GM19463 (cell line): ENCODE data around the gene ATP11B.

Source experiments
- ATAC-seq: cut with Tn5 transposase; IDR thresholded peaks from one replicate; pipeline ENCODE4 v1.9.1; 2021; ENCODE audit warnings: mild to moderate bottlenecking, moderate library complexity; ENCODE audit not compliant: unreplicated experiment

ATP11B gene

GRCh38 chr3:182908471-182908870, 115.2 kb downstream of the ATP11B start:
- no peak for ATAC-seq

- no peak for ATAC-seq
These were observed 116.2 kb downstream of the ATP11B start for GRCh38 chr3:182909318-182910040.

- no peak for ATAC-seq
These were observed 117.9 kb downstream of the ATP11B start for GRCh38 chr3:182910936-182911781.

- no peak for ATAC-seq
These were observed 118.4 kb downstream of the ATP11B start for GRCh38 chr3:182911782-182912111.

DNA sequence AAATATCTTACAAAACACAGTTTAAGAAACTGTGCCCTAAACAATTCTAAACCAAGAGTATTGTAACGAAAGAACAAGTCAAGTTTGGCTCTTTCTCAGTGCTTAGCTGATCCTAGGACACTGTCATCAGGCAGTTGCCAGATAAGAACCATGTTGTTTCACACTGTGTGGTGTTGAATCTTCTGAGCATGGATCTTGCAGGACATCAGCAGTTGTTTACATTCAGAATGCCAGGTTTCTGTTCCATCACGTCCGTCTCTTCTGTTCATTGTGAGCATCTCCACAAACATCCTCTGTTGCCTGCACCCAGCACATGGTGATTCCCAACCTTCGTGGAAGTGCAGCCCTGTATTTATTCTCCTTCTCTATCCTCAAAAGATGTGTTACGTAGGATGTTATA, 119.2 kb downstream of the ATP11B start:
- ATAC-seq = no peak

DNA sequence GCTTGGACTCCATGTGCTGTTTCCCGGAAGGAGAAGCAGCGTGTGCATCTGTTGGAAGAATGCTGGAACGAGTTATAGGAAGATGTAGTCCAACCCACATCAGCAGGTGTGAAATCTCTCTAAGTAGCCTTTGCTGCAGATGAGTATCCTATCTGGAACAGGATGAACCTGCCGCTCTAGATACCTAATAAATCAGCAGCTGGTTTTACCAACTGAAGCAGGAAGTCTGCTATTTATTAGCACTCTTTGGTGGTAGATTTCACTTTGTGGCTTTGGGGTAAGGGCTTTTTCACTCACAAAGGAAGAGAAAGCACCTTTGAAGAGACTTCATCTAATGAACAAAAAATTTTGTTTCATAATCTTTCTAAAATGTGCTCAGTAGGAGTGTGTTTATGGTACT, 120.6 kb downstream of the ATP11B start:
- ATAC-seq = peak; percentile 88

GRCh38 chr3:182914341-182914740, 121.0 kb downstream of the ATP11B start:
- peak; percentile 42 for ATAC-seq

DNA sequence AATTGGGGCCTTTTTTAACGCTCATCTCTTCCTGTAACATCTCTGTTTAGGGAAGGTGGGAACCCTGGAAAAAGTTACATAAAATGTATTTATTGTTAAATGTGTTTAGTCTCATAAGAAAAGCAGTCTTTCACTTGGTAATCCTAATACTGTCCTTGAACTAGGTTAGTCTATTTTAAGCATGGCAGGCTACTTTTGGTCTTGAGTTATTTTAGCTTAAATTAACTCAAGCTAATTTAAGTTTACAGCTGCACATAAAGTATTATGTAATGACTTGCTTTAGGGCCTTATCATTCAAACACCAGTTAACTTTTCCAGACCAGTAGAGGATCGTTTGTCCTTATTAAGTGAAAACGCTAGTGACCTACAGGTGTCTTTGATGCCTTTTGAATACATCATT, 123.8 kb downstream of the ATP11B start:
- no peak for ATAC-seq

DNA sequence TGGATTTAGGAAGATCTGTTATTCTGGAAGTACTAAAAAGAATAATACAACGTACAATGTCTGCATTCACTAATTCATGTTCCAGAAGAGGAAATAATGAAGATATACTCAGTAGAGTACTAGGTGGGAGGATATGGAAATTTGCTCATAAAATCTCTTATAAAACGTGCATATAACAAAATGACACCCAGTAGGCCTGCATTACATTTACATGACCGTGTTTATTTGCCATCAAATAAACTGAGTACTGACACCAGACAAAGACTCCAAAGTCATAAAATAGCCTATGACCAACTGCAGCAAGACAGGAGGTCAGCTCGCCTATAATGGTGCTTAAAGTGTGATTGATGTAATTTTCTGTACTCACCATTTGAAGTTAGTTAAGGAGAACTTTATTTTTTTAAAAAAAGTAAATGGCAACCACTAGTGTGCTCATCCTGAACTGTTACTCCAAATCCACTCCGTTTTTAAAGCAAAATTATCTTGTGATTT, 126.6 kb downstream of the ATP11B start:
- ATAC-seq = no peak

DNA sequence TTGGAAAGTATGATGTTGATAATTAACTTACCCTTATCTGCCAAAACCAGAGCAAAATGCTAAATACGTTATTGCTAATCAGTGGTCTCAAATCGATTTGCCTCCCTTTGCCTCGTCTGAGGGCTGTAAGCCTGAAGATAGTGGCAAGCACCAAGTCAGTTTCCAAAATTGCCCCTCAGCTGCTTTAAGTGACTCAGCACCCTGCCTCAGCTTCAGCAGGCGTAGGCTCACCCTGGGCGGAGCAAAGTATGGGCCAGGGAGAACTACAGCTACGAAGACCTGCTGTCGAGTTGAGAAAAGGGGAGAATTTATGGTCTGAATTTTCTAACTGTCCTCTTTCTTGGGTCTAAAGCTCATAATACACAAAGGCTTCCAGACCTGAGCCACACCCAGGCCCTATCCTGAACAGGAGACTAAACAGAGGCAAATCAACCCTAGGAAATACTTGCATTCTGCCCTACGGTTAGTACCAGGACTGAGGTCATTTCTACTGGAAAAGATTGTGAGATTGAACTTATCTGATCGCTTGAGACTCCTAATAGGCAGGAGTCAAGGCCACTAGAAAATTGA, 127.3 kb downstream of the ATP11B start:
- ATAC-seq = no peak

GRCh38 chr3:182921665-182922355, 128.5 kb downstream of the ATP11B start:
- ATAC-seq = no peak

GRCh38 chr3:182925330-182925943, 132.1 kb downstream of the ATP11B start:
- peak; percentile 97 for ATAC-seq

DNA sequence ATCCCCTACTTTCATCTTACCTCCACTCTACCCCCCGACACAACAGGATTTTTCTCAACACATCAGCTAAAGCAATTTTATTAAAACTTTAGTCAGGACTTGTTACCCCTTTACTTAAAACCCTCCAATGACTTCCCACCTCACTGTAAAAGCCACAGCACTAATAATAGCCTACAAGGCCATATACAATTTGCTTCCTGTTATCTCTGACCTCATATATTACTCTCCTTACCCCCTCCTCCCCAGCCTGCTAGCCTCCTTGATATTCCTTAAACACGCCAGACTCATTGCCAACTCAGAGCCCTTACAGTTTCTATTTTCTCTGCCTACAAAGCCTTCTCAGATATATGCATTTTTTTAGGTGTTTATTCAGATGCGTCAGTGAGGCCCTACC, 132.6 kb downstream of the ATP11B start:
- ATAC-seq = peak; percentile 9

- no peak for ATAC-seq
These were observed 142.5 kb downstream of the ATP11B start for GRCh38 chr3:182935803-182936202.

DNA sequence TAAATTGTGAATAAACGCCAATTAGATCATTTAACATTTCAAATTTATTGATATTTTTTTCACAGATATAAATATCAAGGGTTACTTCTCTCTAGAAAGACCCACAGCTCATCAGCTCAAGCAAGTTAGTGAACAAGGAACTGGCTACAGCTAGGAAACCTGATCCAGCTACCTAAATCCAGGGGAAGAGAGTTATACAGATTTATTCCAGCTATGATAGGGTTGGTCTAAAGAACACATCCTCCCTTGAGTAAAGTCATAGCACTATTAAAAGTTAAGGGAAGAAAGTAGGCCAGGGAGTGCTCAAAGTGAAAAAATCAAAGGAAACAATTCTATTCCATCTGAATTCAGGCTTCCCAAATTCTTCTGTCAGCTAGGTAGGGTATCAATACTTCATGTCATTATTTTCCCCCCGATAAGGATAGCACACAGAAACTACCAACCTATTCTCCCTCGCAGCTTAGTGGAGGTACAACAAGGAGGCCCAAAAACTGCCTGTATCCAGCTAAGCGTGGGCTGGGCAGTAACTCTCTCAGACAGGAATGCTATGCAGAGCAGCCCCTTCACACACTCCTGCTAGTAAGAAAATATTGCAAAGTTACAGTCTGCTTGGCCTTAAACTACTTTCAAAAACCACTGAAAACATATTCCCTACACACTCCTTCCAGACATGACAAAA, 143.1 kb downstream of the ATP11B start:
- no peak for ATAC-seq

- no peak for ATAC-seq
These were observed 143.6 kb downstream of the ATP11B start for GRCh38 chr3:182936918-182937285.

GRCh38 chr3:182937293-182938051, 144.2 kb downstream of the ATP11B start:
- peak; percentile 78 for ATAC-seq

DNA sequence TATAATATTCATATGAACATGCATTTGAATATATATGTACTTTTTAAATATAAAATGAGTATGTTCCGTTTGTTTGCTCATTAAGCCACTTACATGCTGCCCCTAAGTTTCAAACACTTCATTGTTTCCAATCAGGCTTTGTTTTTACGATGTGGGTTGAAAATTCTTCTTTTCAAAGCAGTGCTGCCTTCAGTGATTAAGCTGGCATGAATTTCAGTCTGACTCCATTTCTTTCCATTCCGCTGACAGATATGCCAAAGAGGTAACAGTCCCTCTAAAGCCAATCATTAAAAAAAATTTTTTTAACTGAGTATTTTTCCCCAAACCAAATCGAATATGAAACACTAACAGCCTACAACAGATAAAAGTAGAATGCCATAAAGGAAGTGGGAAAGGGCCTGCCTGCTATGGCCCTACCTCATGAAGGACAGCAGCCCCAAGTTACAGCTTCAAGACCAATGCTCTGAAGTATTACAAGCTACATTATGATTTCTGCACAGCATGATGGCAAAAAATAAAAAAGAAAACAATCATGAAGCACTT, 147.0 kb downstream of the ATP11B start:
- ATAC-seq = no peak

- no peak for ATAC-seq
These were observed 148.4 kb downstream of the ATP11B start for GRCh38 chr3:182941719-182942118.
